ENCODE measurements around the gene CFAP92.

CFAP92 gene

DNA sequence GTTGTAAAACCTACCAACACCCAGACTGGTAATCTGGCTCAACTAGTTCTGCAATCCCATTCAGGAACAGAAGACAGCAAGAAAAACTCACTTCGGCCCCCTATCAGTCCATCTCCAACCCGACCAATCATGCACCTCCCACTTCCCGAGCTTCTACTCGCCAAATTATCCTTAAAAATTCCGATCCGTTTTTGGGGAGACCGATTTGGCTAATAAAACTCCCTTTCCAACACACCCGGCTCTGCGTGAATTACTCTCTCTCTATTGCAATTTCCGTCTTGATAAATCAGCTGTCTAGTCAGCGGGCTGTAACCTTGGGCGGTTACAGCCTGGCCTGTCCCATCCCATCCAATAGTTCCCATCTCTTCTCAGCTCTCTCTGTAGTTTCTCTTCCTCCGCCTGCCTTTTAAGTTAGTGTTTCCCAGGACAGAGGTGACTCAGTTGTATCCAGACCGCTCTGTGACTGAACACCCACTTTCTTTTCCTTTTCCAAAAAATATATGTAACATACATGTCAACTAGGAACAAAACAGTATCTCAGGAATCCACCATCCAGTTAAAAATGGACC is 115.2 kb downstream of the CFAP92 start:
- POLR2A ChIA-PET: interaction anchor here (0.6 to 1.3 kb wide), 3 partner anchors 13 to 70 kb away, joined by 3 read pairs; no protein-coding TSS in a partner anchor

DNA sequence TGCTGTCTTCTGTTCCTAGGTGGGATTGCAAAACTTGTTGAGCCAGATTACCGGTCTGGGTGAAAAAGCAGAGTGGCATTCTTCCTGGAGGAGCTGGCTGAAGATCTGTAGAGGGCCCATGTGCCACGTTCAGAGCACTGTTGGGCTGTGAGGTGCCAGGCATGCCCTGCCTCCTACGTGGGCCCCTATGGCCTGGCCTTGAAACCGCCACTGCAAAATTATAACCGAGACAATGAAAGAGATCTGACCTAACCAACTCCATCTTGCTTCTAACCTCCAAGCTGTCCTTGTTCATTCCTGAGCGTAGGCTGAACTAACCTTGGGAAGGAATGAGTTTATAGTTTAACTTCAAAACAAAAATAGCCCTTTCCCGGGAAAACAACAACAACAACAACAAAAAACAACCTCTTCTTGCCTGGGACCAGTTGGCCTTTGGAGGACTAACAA is 115.8 kb downstream of the CFAP92 start:
- WGBS (ENCODE audit: insufficient coverage): 92% methylated on average over 3 of the region's 7 CpGs
- POLR2A ChIA-PET: interaction anchor here (1.3 kb wide), 1 partner anchor 13 kb away, joined by 3 read pairs; no protein-coding TSS in a partner anchor
- Histone ChIP-seq H3K9me3 (ENCODE audit: control extremely low read depth in 1 of 5, control insufficient read depth in 4 of 5, insufficient read depth in 2 of 5, low read depth in 1 of 5, low read length in 4 of 5) (no peaks in the 10 kb centered on the region), H3K36me3 (ENCODE audit: control insufficient read depth in 4 of 4, insufficient read depth in 4 of 4, low read length in 3 of 4) (peaks cover 0 to 23% (median 15%) of the 10 kb centered on the region in 4 experiments), H3K27ac (ENCODE audit: insufficient read depth in 1 of 2, low read depth in 1 of 2, low read length in 2 of 2, poor library complexity in 1 of 2, severe bottlenecking in 2 of 2) (peak overlapping the region; percentile 97), H3K27me3 (replicated peaks in 2 of 5; ENCODE audit: control insufficient read depth in 4 of 5, insufficient read depth in 5 of 5, low read length in 4 of 5) (no peaks in the 10 kb centered on the region), H3K4me3 (ENCODE audit: control insufficient read depth in 1 of 7, extremely low read depth in 1 of 7, insufficient read depth in 4 of 7, low read depth in 2 of 7, low read length in 6 of 7) (peak overlapping the region in 5 of 7 experiments; percentile 84 to 99 (median 85)), H3K4me1 (ENCODE audit: control extremely low read depth in 1 of 4, control insufficient read depth in 4 of 4, insufficient read depth in 4 of 4, low read length in 3 of 4) (peaks cover 8 to 50% (median 40%) of the 10 kb centered on the region in 4 experiments)
- CTCF ChIA-PET: interaction anchor here (0.7 to 5.8 kb wide), 9 partner anchors 11 to 94 kb away, joined by 3 to 34 read pairs (median 3); no protein-coding TSS in a partner anchor
- no peak for DNase-seq

More for the DNA sequence above, 115.2 kb downstream of the CFAP92 start:
- 1% methylated on average over 14 of the region's 14 CpGs for WGBS (ENCODE audit: insufficient coverage)
- no peaks in the 10 kb centered on the region for H3K9me3 ChIP-seq (ENCODE audit: control extremely low read depth in 1 of 5, control insufficient read depth in 4 of 5, insufficient read depth in 2 of 5, low read depth in 1 of 5, low read length in 4 of 5)
- CTCF ChIA-PET: interaction anchor here (0.8 to 5.8 kb wide), 12 partner anchors 9 to 195 kb away, joined by 3 to 34 read pairs (median 3); no protein-coding TSS in a partner anchor
- H3K27me3 ChIP-seq (replicated peaks in 2 of 5; ENCODE audit: control insufficient read depth in 4 of 5, insufficient read depth in 5 of 5, low read length in 4 of 5): no peaks in the 10 kb centered on the region
- peak overlapping the region in 6 of 7 experiments; percentile 84 to 99 (median 86) for H3K4me3 ChIP-seq (ENCODE audit: control insufficient read depth in 1 of 7, extremely low read depth in 1 of 7, insufficient read depth in 4 of 7, low read depth in 2 of 7, low read length in 6 of 7)
- peak; percentile 17 to 47 (median 46) for DNase-seq
- peaks cover 0 to 25% (median 17%) of the 10 kb centered on the region in 4 experiments for H3K36me3 ChIP-seq (ENCODE audit: control insufficient read depth in 4 of 4, insufficient read depth in 4 of 4, low read length in 3 of 4)
- H3K4me1 ChIP-seq (ENCODE audit: control extremely low read depth in 1 of 4, control insufficient read depth in 4 of 4, insufficient read depth in 4 of 4, low read length in 3 of 4): peaks cover 8 to 50% (median 40%) of the 10 kb centered on the region in 4 experiments
- H3K27ac ChIP-seq (ENCODE audit: insufficient read depth in 1 of 2, low read depth in 1 of 2, low read length in 2 of 2, poor library complexity in 1 of 2, severe bottlenecking in 2 of 2): peak overlapping the region; percentile 97

DNA sequence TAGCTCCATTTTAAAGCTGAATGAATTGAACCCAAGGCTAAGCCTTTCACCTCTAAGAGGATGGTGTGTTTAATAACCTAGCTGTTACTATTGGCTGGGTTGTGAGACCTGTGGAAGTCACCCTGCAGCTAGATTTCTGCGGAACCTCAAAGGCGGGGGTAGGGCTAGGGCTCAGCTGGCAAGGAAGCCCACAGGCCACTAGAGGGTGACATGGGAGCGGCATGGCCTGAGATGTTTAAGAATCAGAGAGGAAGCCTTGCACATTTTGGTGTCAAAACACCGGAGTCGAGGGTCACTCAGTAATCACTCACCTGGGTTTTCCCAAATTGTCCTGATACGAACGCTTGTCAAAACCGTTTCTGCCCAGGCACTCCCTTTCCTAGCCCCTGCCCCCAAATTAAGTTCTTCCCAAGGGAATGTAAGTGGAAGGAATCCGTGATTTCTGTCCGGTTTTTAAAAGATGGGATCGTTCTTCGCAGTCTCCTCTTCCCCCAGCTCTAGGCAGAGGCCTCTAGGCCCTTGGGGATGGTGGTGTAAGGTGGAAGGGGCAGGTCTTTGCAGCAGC is 118.2 kb downstream of the CFAP92 start:
- CTCF ChIA-PET: interaction anchor here (0.6 to 5.8 kb wide), 20 partner anchors 9 to 258 kb away, joined by 3 to 34 read pairs (median 3); no protein-coding TSS in a partner anchor
- WGBS (ENCODE audit: insufficient coverage): 36% methylated on average over 9 of the region's 12 CpGs
- H3K4me1 ChIP-seq (ENCODE audit: control extremely low read depth in 1 of 4, control insufficient read depth in 4 of 4, insufficient read depth in 4 of 4, low read length in 3 of 4): peaks cover 8 to 40% (median 31%) of the 10 kb centered on the region in 4 experiments
- H3K36me3 ChIP-seq (ENCODE audit: control insufficient read depth in 4 of 4, insufficient read depth in 4 of 4, low read length in 3 of 4): peaks cover 0 to 2% (median under 1%) of the 10 kb centered on the region in 4 experiments
- H3K27ac ChIP-seq (ENCODE audit: insufficient read depth in 1 of 2, low read depth in 1 of 2, low read length in 2 of 2, poor library complexity in 1 of 2, severe bottlenecking in 2 of 2): no peak overlapping the region
- DNase-seq: peak; percentile 69 to 85 (median 85)
- no peaks in the 10 kb centered on the region for H3K27me3 ChIP-seq (replicated peaks in 2 of 5; ENCODE audit: control insufficient read depth in 4 of 5, insufficient read depth in 5 of 5, low read length in 4 of 5)
- H3K4me3 ChIP-seq (ENCODE audit: control insufficient read depth in 1 of 7, extremely low read depth in 1 of 7, insufficient read depth in 4 of 7, low read depth in 2 of 7, low read length in 6 of 7): peak overlapping the region in 1 of 7 experiments; percentile 39
- no peaks in the 10 kb centered on the region for H3K9me3 ChIP-seq (ENCODE audit: control extremely low read depth in 1 of 5, control insufficient read depth in 4 of 5, insufficient read depth in 2 of 5, low read depth in 1 of 5, low read length in 4 of 5)
- POLR2A ChIA-PET: no interaction called here

DNA sequence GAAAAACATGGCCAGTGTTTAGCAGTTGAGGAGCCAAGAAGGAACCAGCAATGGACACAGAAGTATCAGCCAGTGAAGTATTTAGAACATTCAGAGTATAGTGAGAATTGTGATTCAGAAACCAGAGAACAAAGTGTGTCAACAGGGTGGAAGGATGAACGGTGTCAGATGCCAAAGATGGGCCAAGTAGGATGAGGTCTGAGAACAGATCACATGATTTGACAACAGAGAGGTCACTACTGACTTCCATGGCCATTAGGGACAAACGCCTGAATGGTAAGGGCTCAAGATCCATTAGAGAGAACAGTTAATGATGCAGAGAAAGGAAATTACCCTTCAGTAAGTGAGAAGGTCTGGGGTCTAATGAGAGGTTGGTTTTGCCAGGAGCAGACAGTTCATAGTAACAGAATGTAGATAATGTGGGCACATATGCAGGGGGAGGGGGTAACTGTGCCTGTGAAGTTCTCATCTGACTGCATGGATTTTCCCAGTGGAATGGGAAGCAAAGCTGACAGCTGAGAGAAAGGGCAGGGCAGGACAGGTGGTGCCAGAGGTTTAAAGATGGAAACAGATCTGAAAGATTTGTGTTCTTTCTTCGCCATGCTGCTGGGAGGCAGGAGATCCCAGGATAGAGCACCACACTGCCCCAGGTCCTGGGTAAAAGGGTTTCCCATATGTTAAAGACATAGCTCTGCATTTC is 119.2 kb downstream of the CFAP92 start:
- Histone ChIP-seq H3K27ac (ENCODE audit: insufficient read depth in 1 of 2, low read depth in 1 of 2, low read length in 2 of 2, poor library complexity in 1 of 2, severe bottlenecking in 2 of 2) (no peak overlapping the region), H3K36me3 (ENCODE audit: control insufficient read depth in 4 of 4, insufficient read depth in 4 of 4, low read length in 3 of 4) (peaks cover 0 to 2% (median 0%) of the 10 kb centered on the region in 4 experiments), H3K9me3 (ENCODE audit: control extremely low read depth in 1 of 5, control insufficient read depth in 4 of 5, insufficient read depth in 2 of 5, low read depth in 1 of 5, low read length in 4 of 5) (no peaks in the 10 kb centered on the region), H3K4me1 (ENCODE audit: control extremely low read depth in 1 of 4, control insufficient read depth in 4 of 4, insufficient read depth in 4 of 4, low read length in 3 of 4) (peaks cover 8 to 30% (median 21%) of the 10 kb centered on the region in 4 experiments), H3K4me3 (ENCODE audit: control insufficient read depth in 1 of 7, extremely low read depth in 1 of 7, insufficient read depth in 4 of 7, low read depth in 2 of 7, low read length in 6 of 7) (no peak overlapping the region), H3K27me3 (replicated peaks in 2 of 5; ENCODE audit: control insufficient read depth in 4 of 5, insufficient read depth in 5 of 5, low read length in 4 of 5) (no peaks in the 10 kb centered on the region)
- POLR2A ChIA-PET: no interaction called here
- 92% methylated on average over 3 of the region's 3 CpGs for WGBS (ENCODE audit: insufficient coverage)
- DNase-seq: no peak
- CTCF ChIA-PET: interaction anchor here (0.6 to 5.8 kb wide), 14 partner anchors 8 to 221 kb away, joined by 3 to 34 read pairs (median 4); no protein-coding TSS in a partner anchor

DNA sequence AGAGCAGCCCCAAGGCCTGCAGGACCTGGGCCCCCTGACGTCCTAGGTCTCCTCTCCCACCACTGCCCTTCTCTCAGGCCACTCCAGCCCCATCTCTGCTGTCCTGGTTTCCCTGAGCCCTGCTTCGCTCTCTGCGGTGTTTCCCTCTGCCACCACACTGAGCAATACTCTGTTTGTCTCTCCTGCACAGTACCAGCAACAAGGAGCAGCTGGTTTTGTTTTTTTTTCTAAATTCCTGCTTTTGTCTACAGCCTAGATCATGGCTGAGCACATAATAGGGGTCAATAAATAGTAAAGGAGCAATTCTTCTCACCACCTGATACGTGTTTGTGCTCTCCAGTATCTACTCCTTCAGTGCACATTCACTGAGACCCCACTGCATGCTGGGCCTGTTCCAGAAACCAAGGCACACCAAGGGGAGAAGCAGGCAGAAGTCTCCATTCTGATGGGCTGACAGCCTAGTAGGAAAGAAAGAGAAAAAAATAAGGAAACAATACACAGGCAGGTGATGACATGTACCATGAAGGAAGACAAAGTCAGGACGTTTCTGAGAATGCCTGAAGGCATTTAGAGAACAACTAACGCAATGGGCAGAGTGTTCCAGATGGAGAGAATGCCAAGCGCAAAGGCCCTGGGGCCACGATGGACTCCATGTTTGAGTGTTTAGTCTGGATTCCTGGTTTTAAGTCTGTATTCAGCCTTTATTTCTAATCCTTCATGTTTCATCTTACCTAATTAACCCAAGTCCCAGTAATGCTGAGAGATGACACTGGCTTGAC is 120.4 kb downstream of the CFAP92 start:
- ChIA-PET CTCF (interaction anchor here (0.7 to 0.9 kb wide), 2 partner anchors 20 to 26 kb away, joined by 3 to 6 read pairs; no protein-coding TSS in a partner anchor), POLR2A (interaction anchor here (0.6 kb wide), 1 partner anchor 20 kb away, joined by 4 read pairs; no protein-coding TSS in a partner anchor)
- Histone ChIP-seq H3K27me3 (replicated peaks in 2 of 5; ENCODE audit: control insufficient read depth in 4 of 5, insufficient read depth in 5 of 5, low read length in 4 of 5) (no peaks in the 10 kb centered on the region), H3K4me3 (ENCODE audit: control insufficient read depth in 1 of 7, extremely low read depth in 1 of 7, insufficient read depth in 4 of 7, low read depth in 2 of 7, low read length in 6 of 7) (no peak overlapping the region), H3K9me3 (ENCODE audit: control extremely low read depth in 1 of 5, control insufficient read depth in 4 of 5, insufficient read depth in 2 of 5, low read depth in 1 of 5, low read length in 4 of 5) (no peaks in the 10 kb centered on the region), H3K36me3 (ENCODE audit: control insufficient read depth in 4 of 4, insufficient read depth in 4 of 4, low read length in 3 of 4) (peaks cover 0 to 2% (median 0%) of the 10 kb centered on the region in 4 experiments), H3K4me1 (ENCODE audit: control extremely low read depth in 1 of 4, control insufficient read depth in 4 of 4, insufficient read depth in 4 of 4, low read length in 3 of 4) (peaks cover 3 to 21% (median 12%) of the 10 kb centered on the region in 4 experiments), H3K27ac (ENCODE audit: insufficient read depth in 1 of 2, low read depth in 1 of 2, low read length in 2 of 2, poor library complexity in 1 of 2, severe bottlenecking in 2 of 2) (no peak overlapping the region)
- 81% methylated on average over 6 of the region's 8 CpGs for WGBS (ENCODE audit: insufficient coverage)
- DNase-seq: no peak

DNA sequence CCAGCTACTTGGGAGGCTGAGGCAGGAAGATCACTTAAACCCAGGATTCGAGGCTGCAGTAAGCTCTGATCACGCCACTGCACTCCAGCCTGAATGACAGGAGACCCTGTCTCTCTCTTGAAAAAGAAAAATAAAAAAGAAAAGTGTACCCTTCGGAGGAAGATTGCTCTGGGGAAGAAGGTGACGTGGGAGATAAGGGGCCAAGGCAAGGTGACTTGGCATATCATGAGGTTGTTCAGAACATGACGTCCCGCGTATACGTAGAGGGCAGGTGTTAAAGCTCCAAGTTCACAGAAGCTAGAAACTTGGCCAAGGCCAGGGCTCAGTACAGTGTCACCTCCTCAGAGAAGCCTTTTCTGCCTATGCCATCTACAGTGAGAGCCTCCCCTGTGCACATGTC is 121.1 kb downstream of the CFAP92 start:
- DNase-seq: no peak
- Histone ChIP-seq H3K4me3 (ENCODE audit: control insufficient read depth in 1 of 7, extremely low read depth in 1 of 7, insufficient read depth in 4 of 7, low read depth in 2 of 7, low read length in 6 of 7) (no peak overlapping the region), H3K27me3 (replicated peaks in 2 of 5; ENCODE audit: control insufficient read depth in 4 of 5, insufficient read depth in 5 of 5, low read length in 4 of 5) (no peaks in the 10 kb centered on the region), H3K27ac (ENCODE audit: insufficient read depth in 1 of 2, low read depth in 1 of 2, low read length in 2 of 2, poor library complexity in 1 of 2, severe bottlenecking in 2 of 2) (no peak overlapping the region), H3K36me3 (ENCODE audit: control insufficient read depth in 4 of 4, insufficient read depth in 4 of 4, low read length in 3 of 4) (peaks cover 0 to 2% (median 0%) of the 10 kb centered on the region in 4 experiments), H3K9me3 (ENCODE audit: control extremely low read depth in 1 of 5, control insufficient read depth in 4 of 5, insufficient read depth in 2 of 5, low read depth in 1 of 5, low read length in 4 of 5) (no peaks in the 10 kb centered on the region), H3K4me1 (ENCODE audit: control extremely low read depth in 1 of 4, control insufficient read depth in 4 of 4, insufficient read depth in 4 of 4, low read length in 3 of 4) (peaks cover 0 to 14% (median 6%) of the 10 kb centered on the region in 4 experiments)
- WGBS (ENCODE audit: insufficient coverage): 89% methylated on average over 8 of the region's 8 CpGs
- ChIA-PET POLR2A (interaction anchor here (0.6 kb wide), 1 partner anchor 20 kb away, joined by 4 read pairs; no protein-coding TSS in a partner anchor), CTCF (interaction anchor here (0.7 to 0.9 kb wide), 3 partner anchors 10 to 25 kb away, joined by 3 to 6 read pairs (median 3); no protein-coding TSS in a partner anchor)
